ENCODE data around the gene ZNF836.

- TF ChIP-seq, protein P1, sequence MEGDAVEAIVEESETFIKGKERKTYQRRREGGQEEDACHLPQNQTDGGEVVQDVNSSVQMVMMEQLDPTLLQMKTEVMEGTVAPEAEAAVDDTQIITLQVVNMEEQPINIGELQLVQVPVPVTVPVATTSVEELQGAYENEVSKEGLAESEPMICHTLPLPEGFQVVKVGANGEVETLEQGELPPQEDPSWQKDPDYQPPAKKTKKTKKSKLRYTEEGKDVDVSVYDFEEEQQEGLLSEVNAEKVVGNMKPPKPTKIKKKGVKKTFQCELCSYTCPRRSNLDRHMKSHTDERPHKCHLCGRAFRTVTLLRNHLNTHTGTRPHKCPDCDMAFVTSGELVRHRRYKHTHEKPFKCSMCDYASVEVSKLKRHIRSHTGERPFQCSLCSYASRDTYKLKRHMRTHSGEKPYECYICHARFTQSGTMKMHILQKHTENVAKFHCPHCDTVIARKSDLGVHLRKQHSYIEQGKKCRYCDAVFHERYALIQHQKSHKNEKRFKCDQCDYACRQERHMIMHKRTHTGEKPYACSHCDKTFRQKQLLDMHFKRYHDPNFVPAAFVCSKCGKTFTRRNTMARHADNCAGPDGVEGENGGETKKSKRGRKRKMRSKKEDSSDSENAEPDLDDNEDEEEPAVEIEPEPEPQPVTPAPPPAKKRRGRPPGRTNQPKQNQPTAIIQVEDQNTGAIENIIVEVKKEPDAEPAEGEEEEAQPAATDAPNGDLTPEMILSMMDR (IDR thresholded peaks at IDR 0.05; ENCODE audit: insufficient read depth, low read depth, low read length) = no peak
- no peak for TF ChIP-seq EZH2 (IDR thresholded peaks at IDR 0.05; ENCODE audit: insufficient read depth, low read length)
Measured at GRCh38 chr19:52189735-52190486, 18.5 kb upstream of the ZNF836 start, which contains the start of gene PPP2R1A.
